BLaER1 (cell line): ENCODE measurements around the gene MVK.

ENCODE experiments used
- H3K27ac ChIP-seq: shearing (Covaris generic); formaldehyde crosslinking; 2 replicates; pipeline ENCODE4 v1.8.1; 2022
- H3K27me3 ChIP-seq: shearing (Covaris generic); formaldehyde crosslinking; 2 replicates; pipeline ENCODE4 v1.8.1; 2022
- H3K36me3 ChIP-seq: shearing (Covaris generic); formaldehyde crosslinking; 2 replicates; pipeline ENCODE4 v1.8.1; 2022
- H3K4me1 ChIP-seq: shearing (Covaris generic); formaldehyde crosslinking; 2 replicates; pipeline ENCODE4 v1.8.1; 2022
- H3K4me2 ChIP-seq: shearing (Covaris generic); formaldehyde crosslinking; 2 replicates; pipeline ENCODE4 v1.8.1; 2022
- H3K4me3 ChIP-seq: shearing (Covaris generic); formaldehyde crosslinking; 2 replicates; pipeline ENCODE4 v1.8.1; 2022
- H3K9ac ChIP-seq: shearing (Covaris generic); formaldehyde crosslinking; 2 replicates; pipeline ENCODE4 v1.8.1; 2022
- H3K9me3 ChIP-seq: shearing (Covaris generic); formaldehyde crosslinking; 2 replicates; pipeline ENCODE4 v1.8.1; 2022
- H4K20me1 ChIP-seq: shearing (Covaris generic); formaldehyde crosslinking; 2 replicates; pipeline ENCODE4 v1.8.1; 2022
- Cebpa-rat ChIP-seq: shearing (Covaris generic); IDR thresholded peaks from 2 replicates; pipeline ENCODE4 v1.8.1; 2022

The MVK gene

GRCh38 chr12:109632342-109632741, 58.7 kb downstream of the MVK start:
- H3K4me1 ChIP-seq = no peaks in the 10 kb centered on the region
- H3K9me3 ChIP-seq = no peaks in the 10 kb centered on the region
- H3K36me3 ChIP-seq = no peaks in the 10 kb centered on the region
- H3K4me2 ChIP-seq = no peak overlapping the region
- TF ChIP-seq Cebpa-rat = no peak
- H3K27me3 ChIP-seq = no peaks in the 10 kb centered on the region
- H3K4me3 ChIP-seq = no peak overlapping the region
- no peak overlapping the region for H3K9ac ChIP-seq
- no peak overlapping the region for H3K27ac ChIP-seq
- no peaks in the 10 kb centered on the region for H4K20me1 ChIP-seq

- Histone ChIP-seq H3K27ac (no peak overlapping the region), H3K27me3 (no peaks in the 10 kb centered on the region), H3K4me3 (no peak overlapping the region), H3K9ac (no peak overlapping the region), H3K4me2 (no peak overlapping the region), H3K4me1 (no peaks in the 10 kb centered on the region), H4K20me1 (no peaks in the 10 kb centered on the region), H3K9me3 (no peaks in the 10 kb centered on the region), H3K36me3 (no peaks in the 10 kb centered on the region)
- no peak for TF ChIP-seq Cebpa-rat
These were observed 62.1 kb downstream of the MVK start for GRCh38 chr12:109635717-109636116.

DNA sequence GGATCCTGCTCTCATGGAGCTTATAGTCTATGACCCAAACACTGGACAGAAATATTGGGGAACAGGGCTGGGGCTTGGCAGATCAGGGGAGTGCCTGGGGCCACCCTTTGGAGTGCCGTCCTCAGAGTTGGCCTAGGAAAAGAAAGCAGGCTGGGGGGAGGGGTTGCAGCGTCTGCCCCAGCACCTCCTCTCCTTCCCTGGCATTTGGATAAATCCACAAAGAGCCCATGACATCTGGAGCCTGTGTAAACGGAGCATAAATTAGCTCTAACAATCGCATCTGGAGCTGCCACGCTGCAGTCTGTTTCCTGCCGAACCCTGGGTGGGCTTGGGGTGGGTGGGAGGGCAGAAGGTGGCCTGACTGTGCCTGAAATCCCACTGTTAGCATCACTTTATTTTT, 63.8 kb downstream of the MVK start:
- H3K27me3 ChIP-seq = no peaks in the 10 kb centered on the region
- H3K27ac ChIP-seq = no peak overlapping the region
- TF ChIP-seq Cebpa-rat = no peak
- no peaks in the 10 kb centered on the region for H3K4me1 ChIP-seq
- no peaks in the 10 kb centered on the region for H4K20me1 ChIP-seq
- H3K4me2 ChIP-seq = no peak overlapping the region
- H3K36me3 ChIP-seq = no peaks in the 10 kb centered on the region
- no peak overlapping the region for H3K9ac ChIP-seq
- no peak overlapping the region for H3K4me3 ChIP-seq
- H3K9me3 ChIP-seq = no peaks in the 10 kb centered on the region

DNA sequence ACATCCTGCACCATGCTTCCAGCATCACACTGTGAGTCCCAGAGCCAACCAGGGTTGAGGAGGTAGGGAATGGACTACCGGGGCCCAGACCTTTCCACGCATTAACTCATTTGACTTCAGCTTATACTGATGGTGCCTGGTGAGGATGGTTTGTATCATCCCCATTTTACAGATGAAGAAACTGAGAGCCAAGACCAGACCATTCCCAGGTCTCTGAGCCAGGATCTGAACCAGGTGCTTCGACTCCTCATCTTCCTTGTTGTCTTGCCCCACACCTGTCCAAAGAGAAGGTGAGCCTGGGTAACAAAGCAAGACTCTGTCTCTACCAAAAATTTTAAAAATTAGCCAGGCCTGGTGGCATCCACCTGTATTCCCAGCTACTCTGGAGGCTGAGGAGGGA, 64.4 kb downstream of the MVK start:
- no peak overlapping the region for H3K4me2 ChIP-seq
- H3K27me3 ChIP-seq = no peaks in the 10 kb centered on the region
- no peaks in the 10 kb centered on the region for H3K4me1 ChIP-seq
- no peak overlapping the region for H3K9ac ChIP-seq
- H3K27ac ChIP-seq = no peak overlapping the region
- H3K36me3 ChIP-seq = no peaks in the 10 kb centered on the region
- no peak for TF ChIP-seq Cebpa-rat
- H3K4me3 ChIP-seq = no peak overlapping the region
- no peaks in the 10 kb centered on the region for H4K20me1 ChIP-seq
- no peaks in the 10 kb centered on the region for H3K9me3 ChIP-seq

DNA sequence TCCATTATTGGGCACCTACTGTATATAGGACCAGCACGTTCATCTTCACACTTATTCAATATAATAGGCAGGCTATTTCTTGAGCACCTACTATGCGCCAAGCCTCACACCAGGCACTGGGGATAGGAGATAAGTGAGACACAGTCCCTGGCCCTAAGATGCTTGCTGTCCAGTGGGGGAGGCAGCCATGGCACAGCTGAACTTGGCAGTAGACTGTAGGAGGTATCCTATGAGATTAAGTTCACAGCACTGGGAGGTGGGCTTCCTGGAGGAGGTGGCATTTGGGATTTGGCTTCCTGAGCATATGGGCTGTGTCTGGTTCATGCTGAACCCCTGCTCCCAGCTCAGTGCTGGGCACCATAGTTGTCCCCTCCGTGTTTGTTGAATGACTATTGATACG, 65.1 kb downstream of the MVK start:
- H3K9me3 ChIP-seq = no peaks in the 10 kb centered on the region
- no peak overlapping the region for H3K27ac ChIP-seq
- H3K36me3 ChIP-seq = no peaks in the 10 kb centered on the region
- H3K27me3 ChIP-seq = no peaks in the 10 kb centered on the region
- H3K9ac ChIP-seq = no peak overlapping the region
- H3K4me1 ChIP-seq = no peaks in the 10 kb centered on the region
- no peaks in the 10 kb centered on the region for H4K20me1 ChIP-seq
- H3K4me3 ChIP-seq = no peak overlapping the region
- TF ChIP-seq Cebpa-rat = no peak
- H3K4me2 ChIP-seq = no peak overlapping the region

DNA sequence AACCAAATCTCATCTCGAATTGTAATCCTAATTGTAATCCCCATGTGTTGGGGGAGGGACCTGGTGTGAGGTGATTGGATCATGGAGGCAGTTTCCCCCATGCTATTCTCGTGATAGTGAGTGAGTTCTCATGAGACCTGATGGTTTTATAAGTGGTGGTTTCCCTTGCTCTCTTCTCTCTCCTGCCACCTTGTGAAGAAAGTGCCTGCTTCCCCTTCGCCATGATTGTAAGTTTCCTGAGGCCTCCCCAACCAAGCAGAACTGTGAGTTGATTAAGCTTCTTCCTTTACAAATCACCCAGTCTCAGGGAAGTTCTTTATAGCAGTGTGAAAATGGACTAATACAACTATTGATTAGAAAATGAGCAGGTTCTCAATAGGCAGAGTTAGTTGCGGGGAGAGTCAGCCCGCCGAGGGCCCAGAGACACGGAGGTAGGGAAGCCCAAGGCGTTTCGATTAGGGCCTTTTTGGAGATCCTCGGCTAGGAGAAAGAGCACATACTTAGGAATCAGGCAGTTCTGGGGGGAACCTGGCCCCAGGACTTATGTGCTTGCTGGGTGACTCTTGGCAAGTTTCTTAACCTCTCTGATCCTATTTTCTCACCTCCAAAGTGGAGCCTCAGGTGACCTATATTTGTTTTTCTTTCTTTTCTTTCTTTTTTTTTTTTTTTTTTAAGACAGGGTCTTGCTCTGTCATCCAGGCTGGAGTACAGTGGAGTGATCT, 65.7 kb downstream of the MVK start:
- Histone ChIP-seq H3K9ac (no peak overlapping the region), H3K4me3 (no peak overlapping the region), H3K4me2 (no peak overlapping the region), H3K36me3 (no peaks in the 10 kb centered on the region), H3K27me3 (no peaks in the 10 kb centered on the region), H4K20me1 (no peaks in the 10 kb centered on the region), H3K27ac (no peak overlapping the region), H3K9me3 (no peaks in the 10 kb centered on the region), H3K4me1 (no peaks in the 10 kb centered on the region)
- no peak for TF ChIP-seq Cebpa-rat

GRCh38 chr12:109640961-109641360, 67.4 kb downstream of the MVK start:
- H4K20me1 ChIP-seq = no peaks in the 10 kb centered on the region
- no peaks in the 10 kb centered on the region for H3K27me3 ChIP-seq
- H3K4me3 ChIP-seq = no peak overlapping the region
- H3K36me3 ChIP-seq = no peaks in the 10 kb centered on the region
- no peaks in the 10 kb centered on the region for H3K9me3 ChIP-seq
- no peak overlapping the region for H3K27ac ChIP-seq
- no peak for TF ChIP-seq Cebpa-rat
- no peak overlapping the region for H3K4me2 ChIP-seq
- no peak overlapping the region for H3K9ac ChIP-seq
- no peaks in the 10 kb centered on the region for H3K4me1 ChIP-seq

GRCh38 chr12:109641422-109641821, 67.8 kb downstream of the MVK start:
- Histone ChIP-seq H3K4me3 (no peak overlapping the region), H3K27ac (no peak overlapping the region), H4K20me1 (no peaks in the 10 kb centered on the region), H3K9ac (no peak overlapping the region), H3K9me3 (no peaks in the 10 kb centered on the region), H3K27me3 (no peaks in the 10 kb centered on the region), H3K4me2 (no peak overlapping the region), H3K36me3 (no peaks in the 10 kb centered on the region), H3K4me1 (no peaks in the 10 kb centered on the region)
- TF ChIP-seq Cebpa-rat = no peak

DNA sequence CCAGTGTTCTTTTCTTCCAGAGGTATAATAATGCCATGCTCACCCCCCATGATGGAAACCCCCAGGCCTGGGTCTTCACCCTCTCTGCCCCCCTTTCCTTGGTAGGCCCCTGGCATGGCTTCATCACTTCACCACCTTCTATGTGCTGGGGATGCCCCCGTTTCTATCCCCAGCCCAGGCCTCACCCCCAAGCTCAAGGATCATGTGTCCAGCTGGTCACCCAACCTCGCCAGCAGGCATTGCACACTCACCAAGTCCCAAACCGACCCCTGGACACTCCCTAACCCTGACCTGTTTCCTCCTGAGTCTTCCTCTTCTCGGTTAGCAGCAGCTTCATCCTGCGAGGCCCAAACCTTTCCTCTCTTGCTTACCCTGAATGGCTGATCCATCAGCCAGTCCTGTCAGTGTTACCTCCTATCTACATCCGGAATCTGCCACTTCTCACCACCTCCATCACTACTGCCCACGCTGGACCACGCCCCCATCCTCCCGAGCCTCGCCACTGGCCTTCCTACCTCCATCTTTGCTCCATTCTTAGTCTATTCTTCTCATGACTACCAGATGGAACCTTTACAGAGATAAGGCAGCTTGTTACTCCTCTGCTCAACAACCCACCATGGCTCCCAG, 69.0 kb downstream of the MVK start:
- H3K9me3 ChIP-seq = no peaks in the 10 kb centered on the region
- H3K9ac ChIP-seq = no peak overlapping the region
- no peaks in the 10 kb centered on the region for H3K27me3 ChIP-seq
- H3K4me2 ChIP-seq = no peak overlapping the region
- H4K20me1 ChIP-seq = no peaks in the 10 kb centered on the region
- no peaks in the 10 kb centered on the region for H3K36me3 ChIP-seq
- H3K4me3 ChIP-seq = no peak overlapping the region
- no peak for TF ChIP-seq Cebpa-rat
- H3K27ac ChIP-seq = no peak overlapping the region
- H3K4me1 ChIP-seq = no peaks in the 10 kb centered on the region

DNA sequence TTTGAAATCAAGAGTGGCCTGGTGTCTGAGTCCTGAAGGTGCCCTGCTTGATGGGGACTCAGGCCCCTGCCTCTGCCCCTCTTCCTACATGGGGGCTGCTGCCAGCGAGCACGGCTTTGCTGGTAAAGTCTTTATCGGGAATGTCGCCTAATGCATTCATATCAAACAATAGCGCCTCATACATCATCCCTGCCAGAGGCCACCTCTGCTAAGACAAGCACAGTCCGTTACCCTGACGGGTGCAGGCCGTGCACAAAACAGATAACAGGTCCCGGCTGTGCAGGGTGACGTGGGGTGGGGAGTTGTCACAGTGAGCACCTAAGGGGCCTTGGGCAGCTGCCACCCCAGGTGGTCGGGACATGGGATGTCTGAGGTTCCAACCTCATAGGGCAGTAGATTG, 71.6 kb downstream of the MVK start:
- H3K9ac ChIP-seq = no peak overlapping the region
- H4K20me1 ChIP-seq = no peaks in the 10 kb centered on the region
- no peaks in the 10 kb centered on the region for H3K36me3 ChIP-seq
- no peak overlapping the region for H3K27ac ChIP-seq
- no peak overlapping the region for H3K4me2 ChIP-seq
- no peak overlapping the region for H3K4me3 ChIP-seq
- no peaks in the 10 kb centered on the region for H3K4me1 ChIP-seq
- no peaks in the 10 kb centered on the region for H3K27me3 ChIP-seq
- no peaks in the 10 kb centered on the region for H3K9me3 ChIP-seq
- TF ChIP-seq Cebpa-rat = no peak
